Measurements from ENCODE around the gene ATXN2. TPM values are rescaled to one million over a fixed set of nuclear protein-coding genes. Genes with fewer than 3 reads are reported as not detected.

The ATXN2 gene
- total and polyA plus RNA-seq, 9 of the 15 experiments (the other 6 are each of a cell fraction or from before 2014, with no cell fraction given) = 16.8 to 67.8 (median 29.3) TPM

DNA sequence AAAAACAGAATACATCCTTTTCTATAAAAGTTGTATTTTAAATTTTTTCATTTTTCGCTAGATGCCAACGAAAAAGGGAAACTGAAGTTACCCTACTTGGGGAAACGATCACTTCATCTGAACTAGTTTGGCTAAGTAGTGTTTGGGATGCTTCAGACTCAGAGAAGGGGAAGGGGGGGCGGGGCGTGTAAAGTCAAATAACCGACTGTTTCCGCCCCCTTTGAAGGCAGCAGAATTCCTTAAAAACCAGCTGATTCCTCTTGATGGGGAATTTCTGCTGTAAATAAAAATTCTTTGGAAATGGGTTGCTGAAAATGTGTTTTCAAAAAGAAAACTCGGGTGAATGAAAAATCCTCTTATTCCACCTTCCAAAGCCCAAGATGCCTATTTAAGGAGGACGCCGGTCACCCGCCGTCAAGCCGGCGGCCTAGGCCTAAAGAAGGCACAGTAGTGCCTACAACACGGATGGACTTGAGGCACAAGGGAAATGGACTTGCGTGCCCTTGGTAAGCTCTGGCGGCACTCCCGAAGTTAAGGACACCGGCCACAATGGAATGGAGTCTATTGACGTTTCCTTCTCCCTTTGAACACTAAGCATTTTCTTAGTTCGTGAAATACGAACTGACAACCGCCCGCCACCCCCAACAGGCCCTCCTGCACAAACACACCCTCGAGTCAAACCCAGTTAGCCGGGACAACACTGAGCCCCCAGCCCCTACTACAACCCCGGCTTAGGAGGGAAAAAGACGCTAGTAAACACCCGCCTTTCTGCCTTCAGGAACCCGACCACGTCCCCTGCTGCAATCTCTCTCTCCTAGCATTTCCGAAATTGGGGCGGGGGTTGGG lies 1.9 kb downstream of the ATXN2 start (continued):
- TF ChIP-seq, protein P1, sequence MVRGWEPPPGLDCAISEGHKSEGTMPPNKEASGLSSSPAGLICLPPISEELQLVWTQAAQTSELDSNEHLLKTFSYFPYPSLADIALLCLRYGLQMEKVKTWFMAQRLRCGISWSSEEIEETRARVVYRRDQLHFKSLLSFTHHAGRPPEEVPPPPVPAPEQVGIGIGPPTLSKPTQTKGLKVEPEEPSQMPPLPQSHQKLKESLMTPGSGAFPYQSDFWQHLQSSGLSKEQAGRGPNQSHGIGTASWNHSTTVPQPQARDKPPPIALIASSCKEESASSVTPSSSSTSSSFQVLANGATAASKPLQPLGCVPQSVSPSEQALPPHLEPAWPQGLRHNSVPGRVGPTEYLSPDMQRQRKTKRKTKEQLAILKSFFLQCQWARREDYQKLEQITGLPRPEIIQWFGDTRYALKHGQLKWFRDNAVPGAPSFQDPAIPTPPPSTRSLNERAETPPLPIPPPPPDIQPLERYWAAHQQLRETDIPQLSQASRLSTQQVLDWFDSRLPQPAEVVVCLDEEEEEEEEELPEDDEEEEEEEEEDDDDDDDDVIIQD (CRISPR knock-in tag; IDR thresholded peaks at IDR 0.05) = no peak
- TF ChIP-seq, protein P2, sequence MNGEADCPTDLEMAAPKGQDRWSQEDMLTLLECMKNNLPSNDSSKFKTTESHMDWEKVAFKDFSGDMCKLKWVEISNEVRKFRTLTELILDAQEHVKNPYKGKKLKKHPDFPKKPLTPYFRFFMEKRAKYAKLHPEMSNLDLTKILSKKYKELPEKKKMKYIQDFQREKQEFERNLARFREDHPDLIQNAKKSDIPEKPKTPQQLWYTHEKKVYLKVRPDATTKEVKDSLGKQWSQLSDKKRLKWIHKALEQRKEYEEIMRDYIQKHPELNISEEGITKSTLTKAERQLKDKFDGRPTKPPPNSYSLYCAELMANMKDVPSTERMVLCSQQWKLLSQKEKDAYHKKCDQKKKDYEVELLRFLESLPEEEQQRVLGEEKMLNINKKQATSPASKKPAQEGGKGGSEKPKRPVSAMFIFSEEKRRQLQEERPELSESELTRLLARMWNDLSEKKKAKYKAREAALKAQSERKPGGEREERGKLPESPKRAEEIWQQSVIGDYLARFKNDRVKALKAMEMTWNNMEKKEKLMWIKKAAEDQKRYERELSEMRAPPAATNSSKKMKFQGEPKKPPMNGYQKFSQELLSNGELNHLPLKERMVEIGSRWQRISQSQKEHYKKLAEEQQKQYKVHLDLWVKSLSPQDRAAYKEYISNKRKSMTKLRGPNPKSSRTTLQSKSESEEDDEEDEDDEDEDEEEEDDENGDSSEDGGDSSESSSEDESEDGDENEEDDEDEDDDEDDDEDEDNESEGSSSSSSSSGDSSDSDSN (IDR thresholded peaks at IDR 0.05; ENCODE audit: borderline replicate concordance in 1 of 2, low read depth in 2 of 2, low read length in 2 of 2) = peak in 1 of 2 experiments; percentile 43; a peak in 1 of 4 replicates
- TF ChIP-seq DNMT1 (IDR thresholded peaks at IDR 0.05) = no peak
- TF ChIP-seq NRF1 (conservative IDR thresholded peaks at IDR 0.05 in 1 of 2, IDR thresholded peaks at IDR 0.05 in 1 of 2) = 0 out of 4 replicates have a peak, but pooled peaks of 1 of the 2 experiments have one; percentile 28
- TF ChIP-seq NEUROD1 (IDR thresholded peaks at IDR 0.05; ENCODE audit: borderline replicate concordance, low read depth, low read length, partially characterized antibody) = peak; percentile 70
- TF ChIP-seq SRF (CRISPR knock-in tag; IDR thresholded peaks at IDR 0.05) = peak in 1 of 2 experiments; percentile 38; a peak in 1 of 4 replicates
- TF ChIP-seq FOXA3 (CRISPR knock-in tag; conservative IDR thresholded peaks at IDR 0.05 in 1 of 2, IDR thresholded peaks at IDR 0.05 in 1 of 2) = peak in 1 of 2 experiments; percentile 48; a peak in 2 of 4 replicates
- no peak for TF ChIP-seq ATF1 (CRISPR knock-in tag; IDR thresholded peaks at IDR 0.05)
- TF ChIP-seq ATF1 (tag; IDR thresholded peaks at IDR 0.05) = peak; percentile 31; the same call in 1 of the 2 replicates
- 0 out of 2 replicates have a peak, but pooled peaks have one; percentile 15 for TF ChIP-seq MTA3 (IDR thresholded peaks at IDR 0.05; ENCODE audit: borderline replicate concordance)
- TF ChIP-seq SP1 (CRISPR knock-in tag; IDR thresholded peaks at IDR 0.05) = 0 out of 2 replicates have a peak, but pooled peaks have one; percentile 36
- no peak for TF ChIP-seq ILF3 (IDR thresholded peaks at IDR 0.05; ENCODE audit: borderline replicate concordance)
- TF ChIP-seq, protein P3, sequence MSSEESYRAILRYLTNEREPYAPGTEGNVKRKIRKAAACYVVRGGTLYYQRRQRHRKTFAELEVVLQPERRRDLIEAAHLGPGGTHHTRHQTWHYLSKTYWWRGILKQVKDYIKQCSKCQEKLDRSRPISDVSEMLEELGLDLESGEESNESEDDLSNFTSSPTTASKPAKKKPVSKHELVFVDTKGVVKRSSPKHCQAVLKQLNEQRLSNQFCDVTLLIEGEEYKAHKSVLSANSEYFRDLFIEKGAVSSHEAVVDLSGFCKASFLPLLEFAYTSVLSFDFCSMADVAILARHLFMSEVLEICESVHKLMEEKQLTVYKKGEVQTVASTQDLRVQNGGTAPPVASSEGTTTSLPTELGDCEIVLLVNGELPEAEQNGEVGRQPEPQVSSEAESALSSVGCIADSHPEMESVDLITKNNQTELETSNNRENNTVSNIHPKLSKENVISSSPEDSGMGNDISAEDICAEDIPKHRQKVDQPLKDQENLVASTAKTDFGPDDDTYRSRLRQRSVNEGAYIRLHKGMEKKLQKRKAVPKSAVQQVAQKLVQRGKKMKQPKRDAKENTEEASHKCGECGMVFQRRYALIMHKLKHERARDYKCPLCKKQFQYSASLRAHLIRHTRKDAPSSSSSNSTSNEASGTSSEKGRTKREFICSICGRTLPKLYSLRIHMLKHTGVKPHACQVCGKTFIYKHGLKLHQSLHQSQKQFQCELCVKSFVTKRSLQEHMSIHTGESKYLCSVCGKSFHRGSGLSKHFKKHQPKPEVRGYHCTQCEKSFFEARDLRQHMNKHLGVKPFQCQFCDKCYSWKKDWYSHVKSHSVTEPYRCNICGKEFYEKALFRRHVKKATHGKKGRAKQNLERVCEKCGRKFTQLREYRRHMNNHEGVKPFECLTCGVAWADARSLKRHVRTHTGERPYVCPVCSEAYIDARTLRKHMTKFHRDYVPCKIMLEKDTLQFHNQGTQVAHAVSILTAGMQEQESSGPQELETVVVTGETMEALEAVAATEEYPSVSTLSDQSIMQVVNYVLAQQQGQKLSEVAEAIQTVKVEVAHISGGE (CRISPR knock-in tag; IDR thresholded peaks at IDR 0.05) = no peak
- 0 out of 2 replicates have a peak, but pooled peaks have one; percentile 40 for TF ChIP-seq NBN (IDR thresholded peaks at IDR 0.05; ENCODE audit: low read depth)
- no peak for TF ChIP-seq ZNF507 (tag; conservative IDR thresholded peaks at IDR 0.05)
- TF ChIP-seq ZNF316 (IDR thresholded peaks at IDR 0.05) = peak; percentile 13; the same call in 1 of the 2 replicates
- TF ChIP-seq, protein P4, sequence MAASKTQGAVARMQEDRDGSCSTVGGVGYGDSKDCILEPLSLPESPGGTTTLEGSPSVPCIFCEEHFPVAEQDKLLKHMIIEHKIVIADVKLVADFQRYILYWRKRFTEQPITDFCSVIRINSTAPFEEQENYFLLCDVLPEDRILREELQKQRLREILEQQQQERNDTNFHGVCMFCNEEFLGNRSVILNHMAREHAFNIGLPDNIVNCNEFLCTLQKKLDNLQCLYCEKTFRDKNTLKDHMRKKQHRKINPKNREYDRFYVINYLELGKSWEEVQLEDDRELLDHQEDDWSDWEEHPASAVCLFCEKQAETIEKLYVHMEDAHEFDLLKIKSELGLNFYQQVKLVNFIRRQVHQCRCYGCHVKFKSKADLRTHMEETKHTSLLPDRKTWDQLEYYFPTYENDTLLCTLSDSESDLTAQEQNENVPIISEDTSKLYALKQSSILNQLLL (CRISPR knock-in tag; IDR thresholded peaks at IDR 0.05; ENCODE audit: borderline replicate concordance) = no peak

Measured in K562 (cell line).